ENCODE measurements around the gene THSD4. TPM values are rescaled to one million over a fixed set of nuclear protein-coding genes. Genes with fewer than 3 reads are reported as not detected.
"Not testable (repeated sequence)": the region's sequence is repeated elsewhere in the genome, so short reads cannot be mapped to it uniquely, and the experiment has no call there.

THSD4 gene
- total RNA-seq, 2 experiments from 2014 or later: not detected

DNA sequence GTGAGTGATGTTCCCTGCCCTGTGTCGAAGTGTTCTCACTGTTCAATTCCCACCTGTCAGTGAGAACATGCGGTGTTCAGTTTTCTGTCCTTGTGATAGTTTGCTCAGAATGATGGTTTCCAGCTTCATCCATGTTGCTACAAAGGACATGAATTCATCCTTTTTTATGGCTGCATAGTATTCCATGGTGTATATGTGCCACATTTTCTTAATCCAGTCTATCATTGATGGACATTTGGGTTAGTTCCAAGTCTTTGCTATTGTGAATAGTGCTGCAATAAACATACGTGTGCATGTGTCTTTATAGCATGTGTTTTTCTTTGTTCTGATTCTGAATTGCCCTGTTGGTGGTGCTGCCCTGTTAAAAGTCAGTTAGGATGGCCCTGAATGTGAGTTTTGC lies 204.2 kb downstream of the THSD4 start:
- H3K27ac Mint-ChIP-seq; H3K4me3 Mint-ChIP-seq; H3K27me3 Mint-ChIP-seq; H3K36me3 Mint-ChIP-seq; H3K4me1 Mint-ChIP-seq; DNase-seq; ATAC-seq; CTCF ChIA-PET; H3K9me3 Mint-ChIP-seq (ENCODE audit: low read depth): not testable (repeated sequence)

DNA sequence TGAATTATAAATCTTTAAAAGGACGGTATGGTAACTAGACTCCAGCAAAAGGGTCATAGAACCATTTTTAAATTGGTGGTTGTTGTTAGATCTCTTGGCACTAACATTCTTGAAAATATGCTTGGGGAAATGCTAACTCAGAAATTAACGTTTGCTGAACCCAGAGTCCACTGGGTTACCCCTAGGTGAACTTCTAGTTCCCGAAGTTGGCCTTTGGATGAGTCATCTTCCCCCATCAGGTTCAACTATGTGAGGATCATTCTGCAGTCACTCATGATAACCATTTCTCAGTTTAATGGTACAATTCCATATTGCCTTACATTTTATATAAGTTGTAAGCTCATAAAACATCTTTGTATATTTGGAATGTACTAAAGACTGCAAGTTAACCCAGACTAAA lies 204.7 kb downstream of the THSD4 start:
- Mint-ChIP-seq H3K4me3 (no peak overlapping the region), H3K36me3 (no peaks in the 10 kb centered on the region), H3K27ac (no peak overlapping the region), H3K27me3 (peaks cover 6% of the 10 kb centered on the region), H3K4me1 (no peaks in the 10 kb centered on the region), H3K9me3 (ENCODE audit: low read depth) (no peaks in the 10 kb centered on the region)
- DNase-seq (no peak), ATAC-seq (no peak)
- CTCF ChIA-PET: no interaction called here

DNA sequence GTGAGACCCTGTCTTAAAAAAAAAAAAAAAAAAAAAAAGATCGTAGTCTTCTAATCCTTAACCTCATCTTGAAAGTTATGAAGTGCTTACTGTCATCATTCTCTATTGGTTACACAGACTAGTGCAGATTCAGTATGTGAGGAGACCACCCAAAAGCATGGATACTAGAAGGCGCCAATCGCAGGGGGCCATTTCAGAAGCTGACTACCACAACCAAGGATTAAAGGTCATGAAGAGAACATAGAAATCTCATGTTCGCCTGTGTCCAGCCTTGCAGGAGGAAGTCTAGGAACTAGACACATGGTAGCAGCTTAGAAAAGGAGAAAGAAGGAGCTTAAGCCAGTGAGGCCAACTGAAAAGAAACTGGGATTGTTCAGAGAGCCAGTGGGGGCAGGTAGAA lies 207.8 kb downstream of the THSD4 start:
- DNase-seq (no peak), ATAC-seq (no peak)
- no peak overlapping the region for H3K27ac Mint-ChIP-seq
- no peaks in the 10 kb centered on the region for H3K4me1 Mint-ChIP-seq
- no peaks in the 10 kb centered on the region for H3K9me3 Mint-ChIP-seq (ENCODE audit: low read depth)
- CTCF ChIA-PET: no interaction called here
- H3K4me3 Mint-ChIP-seq: no peak overlapping the region
- no peaks in the 10 kb centered on the region for H3K36me3 Mint-ChIP-seq
- H3K27me3 Mint-ChIP-seq: peaks cover 6% of the 10 kb centered on the region

DNA sequence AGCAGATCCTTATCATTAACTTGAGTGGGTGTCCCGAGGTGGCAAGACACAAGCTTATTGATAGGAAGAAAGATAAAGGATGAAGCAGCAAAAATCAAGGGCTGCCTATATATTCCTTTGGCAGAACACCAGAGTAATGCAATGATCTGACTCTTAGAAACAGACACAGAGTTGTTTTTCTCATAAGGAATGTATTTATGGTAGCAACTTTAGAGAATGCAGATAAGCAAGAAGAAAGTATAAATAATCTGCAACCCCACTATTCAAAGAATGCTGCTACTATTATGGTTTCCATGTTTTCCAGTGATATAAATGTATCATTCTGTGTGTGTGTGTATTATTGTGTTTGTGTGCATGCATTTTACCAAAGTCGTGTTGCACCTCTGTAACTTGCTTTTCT lies 208.3 kb downstream of the THSD4 start:
- no peak for ATAC-seq
- Mint-ChIP-seq H3K36me3 (no peaks in the 10 kb centered on the region), H3K4me3 (no peak overlapping the region), H3K9me3 (ENCODE audit: low read depth) (no peaks in the 10 kb centered on the region), H3K27ac (no peak overlapping the region), H3K4me1 (no peaks in the 10 kb centered on the region), H3K27me3 (peaks cover 8% of the 10 kb centered on the region)
- no peak for DNase-seq
- CTCF ChIA-PET: no interaction called here

DNA sequence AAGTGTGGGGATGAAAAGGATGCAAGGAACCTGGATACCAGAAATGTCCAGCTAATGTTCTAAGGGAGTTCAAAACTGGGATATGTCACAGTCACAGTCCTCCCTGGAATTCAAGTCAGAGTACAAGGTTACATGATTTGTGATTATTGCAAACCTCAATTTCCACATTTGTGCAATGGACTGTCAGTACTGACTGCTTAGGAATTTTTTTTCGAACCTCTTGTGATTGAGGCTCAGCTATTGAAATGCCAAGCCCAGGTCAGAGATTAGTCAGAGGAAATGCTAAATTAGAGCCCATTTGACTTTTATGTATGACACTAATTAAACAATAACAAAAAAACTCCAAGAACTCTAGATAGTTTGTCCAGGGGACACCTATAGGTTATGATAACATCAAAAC lies 210.2 kb downstream of the THSD4 start:
- no peaks in the 10 kb centered on the region for H3K36me3 Mint-ChIP-seq
- ATAC-seq: no peak
- no peaks in the 10 kb centered on the region for H3K9me3 Mint-ChIP-seq (ENCODE audit: low read depth)
- CTCF ChIA-PET: no interaction called here
- H3K4me3 Mint-ChIP-seq: no peak overlapping the region
- no peak overlapping the region for H3K27ac Mint-ChIP-seq
- H3K27me3 Mint-ChIP-seq: peaks cover 8% of the 10 kb centered on the region
- no peak for DNase-seq
- H3K4me1 Mint-ChIP-seq: no peaks in the 10 kb centered on the region

DNA sequence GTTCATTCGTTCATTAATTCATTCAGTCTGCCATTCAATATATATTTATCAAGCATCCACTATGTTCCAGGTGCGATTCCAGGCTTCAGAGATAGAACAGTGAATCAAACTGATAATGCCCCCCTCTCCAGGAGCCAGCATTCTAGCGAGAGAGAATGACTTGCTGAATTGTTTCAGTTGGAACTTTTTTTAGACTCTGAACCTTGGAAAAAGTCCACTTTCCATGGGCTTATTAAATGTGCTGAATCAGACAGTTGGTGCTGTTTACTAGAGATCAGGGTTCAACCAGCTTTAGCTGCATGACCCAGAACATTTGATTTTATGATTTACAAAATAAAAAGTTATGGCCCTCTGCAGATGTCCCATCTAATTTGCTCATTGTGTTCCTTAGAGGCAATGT lies 213.2 kb downstream of the THSD4 start:
- no peak for DNase-seq
- Mint-ChIP-seq H3K27me3 (peaks cover 8% of the 10 kb centered on the region), H3K27ac (no peak overlapping the region), H3K36me3 (no peaks in the 10 kb centered on the region), H3K4me1 (peaks cover 2% of the 10 kb centered on the region), H3K9me3 (ENCODE audit: low read depth) (no peaks in the 10 kb centered on the region), H3K4me3 (no peak overlapping the region)
- ATAC-seq: no peak
- CTCF ChIA-PET: interaction anchor here (0.5 kb wide), 1 partner anchor 18 kb away, joined by 3 read pairs; no protein-coding TSS in a partner anchor

DNA sequence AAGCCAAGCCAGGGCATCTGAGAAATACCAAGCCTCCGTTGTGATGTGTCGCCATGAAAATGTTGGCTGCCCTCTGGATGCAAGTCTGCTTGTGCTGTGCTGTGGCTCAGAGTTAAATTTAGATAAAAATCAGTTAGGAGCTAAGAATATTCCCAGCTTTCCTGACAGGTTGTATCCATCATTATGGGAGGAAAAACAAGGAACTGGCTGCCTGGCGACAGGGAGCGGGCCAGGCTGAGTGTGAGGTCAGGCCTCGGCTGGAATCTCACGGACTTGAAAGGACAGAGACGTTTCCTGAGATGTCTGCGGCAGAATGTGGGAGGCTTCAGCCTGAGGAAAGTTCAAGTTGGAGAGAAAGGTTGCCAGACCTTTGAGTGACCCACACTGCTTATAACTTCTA lies 213.8 kb downstream of the THSD4 start:
- peaks cover 8% of the 10 kb centered on the region for H3K4me1 Mint-ChIP-seq
- H3K4me3 Mint-ChIP-seq: no peak overlapping the region
- ATAC-seq (no peak), DNase-seq (no peak)
- H3K27me3 Mint-ChIP-seq: peaks cover 8% of the 10 kb centered on the region
- no peaks in the 10 kb centered on the region for H3K9me3 Mint-ChIP-seq (ENCODE audit: low read depth)
- no peaks in the 10 kb centered on the region for H3K36me3 Mint-ChIP-seq
- no peak overlapping the region for H3K27ac Mint-ChIP-seq
- CTCF ChIA-PET: no interaction called here

DNA sequence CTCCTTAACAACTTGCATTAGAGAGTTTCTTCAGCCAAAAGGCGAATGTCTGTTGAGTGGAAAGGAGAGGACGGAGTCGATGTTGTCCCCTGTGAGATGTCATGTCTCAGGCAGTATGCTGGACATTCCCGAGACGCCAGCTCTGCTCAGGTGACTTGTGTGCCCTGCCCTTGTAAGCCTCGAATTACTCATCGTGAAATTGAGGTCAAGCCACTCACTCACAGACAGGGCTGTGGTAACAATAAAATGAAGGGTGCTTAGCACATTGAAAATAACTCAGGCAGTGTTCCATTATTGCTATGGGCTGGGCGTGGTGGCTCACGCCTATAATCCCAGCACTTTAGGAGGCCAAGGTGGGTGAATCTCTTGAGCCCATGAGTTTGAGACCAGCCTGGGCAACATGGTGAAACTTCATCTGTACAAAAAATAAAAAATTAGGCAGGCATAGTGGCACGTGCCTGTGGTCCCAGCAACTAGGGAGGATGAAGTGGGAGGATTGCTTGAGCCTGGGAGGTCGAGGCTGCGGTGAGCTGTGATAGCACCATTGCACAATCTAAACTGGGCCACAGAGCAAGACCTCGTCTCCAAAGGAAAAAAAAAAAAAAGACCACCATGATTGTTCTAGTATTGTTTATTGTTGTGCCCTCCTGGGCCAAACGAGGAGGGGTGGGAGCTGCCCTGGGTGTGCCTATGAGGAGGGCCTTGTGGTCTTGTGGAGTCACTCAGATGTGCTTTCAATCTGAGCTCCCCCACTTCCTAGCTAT lies 214.4 kb downstream of the THSD4 start:
- CTCF ChIA-PET: no interaction called here
- ATAC-seq: no peak
- H3K27ac Mint-ChIP-seq: no peak overlapping the region

DNA sequence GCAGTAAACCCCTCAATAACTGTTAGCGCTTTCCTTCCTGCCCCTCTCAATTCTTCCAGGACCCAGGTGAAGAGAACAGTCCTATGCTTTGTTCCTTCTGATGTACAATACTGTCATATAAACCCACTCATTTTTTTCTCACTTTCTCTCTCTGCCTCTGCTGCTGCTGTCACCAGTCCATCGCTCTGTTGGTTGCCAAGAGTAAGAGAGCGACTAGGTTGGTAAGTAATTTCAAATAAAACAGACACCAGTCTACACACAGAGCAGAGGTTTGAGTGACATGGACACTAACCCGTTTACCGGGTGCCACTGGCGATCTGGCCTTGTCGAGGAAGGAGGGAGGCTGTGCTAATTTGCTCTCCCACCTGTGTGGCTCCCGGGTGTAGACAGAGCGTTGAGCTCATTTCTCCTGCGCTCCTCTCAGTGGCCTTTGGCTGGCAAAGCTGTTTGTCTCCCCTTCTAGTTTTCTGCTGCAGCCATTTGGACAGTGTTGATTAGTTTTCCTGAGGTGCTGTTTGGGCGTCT lies 215.4 kb downstream of the THSD4 start:
- H3K27me3 Mint-ChIP-seq: peaks cover 2% of the 10 kb centered on the region
- H3K4me3 Mint-ChIP-seq: no peak overlapping the region
- H3K27ac Mint-ChIP-seq: no peak overlapping the region
- DNase-seq (no peak), ATAC-seq (no peak)
- peaks cover 12% of the 10 kb centered on the region for H3K4me1 Mint-ChIP-seq
- H3K9me3 Mint-ChIP-seq (ENCODE audit: low read depth): no peaks in the 10 kb centered on the region
- H3K36me3 Mint-ChIP-seq: no peaks in the 10 kb centered on the region
- CTCF ChIA-PET: no interaction called here

More for the DNA sequence above, 214.4 kb downstream of the THSD4 start:
- Mint-ChIP-seq H3K4me3 (no peak overlapping the region), H3K36me3 (no peaks in the 10 kb centered on the region), H3K4me1 (peaks cover 11% of the 10 kb centered on the region), H3K27me3 (peaks cover 4% of the 10 kb centered on the region), H3K9me3 (ENCODE audit: low read depth) (no peaks in the 10 kb centered on the region)
- no peak for DNase-seq

DNA sequence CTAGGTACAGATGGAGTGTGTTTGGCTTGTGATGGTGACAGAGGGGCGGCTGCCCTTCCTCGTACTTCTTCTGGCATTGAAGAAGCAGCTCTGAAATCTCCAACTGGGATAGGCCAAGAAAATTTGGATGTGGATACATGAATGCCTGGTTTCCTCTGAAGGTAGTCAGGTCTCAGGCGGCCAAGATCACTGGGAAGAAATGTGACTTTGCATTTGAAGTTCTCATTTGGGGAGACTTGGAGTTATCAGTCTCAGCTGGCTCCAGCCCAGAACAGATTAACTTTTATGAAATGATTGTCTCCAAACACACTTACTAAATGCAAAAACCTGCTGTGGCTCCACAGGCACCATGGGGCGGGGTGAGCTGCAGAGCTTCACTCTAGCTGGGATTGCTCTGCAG lies 215.9 kb downstream of the THSD4 start:
- Mint-ChIP-seq H3K27ac (no peak overlapping the region), H3K36me3 (no peaks in the 10 kb centered on the region), H3K4me1 (peaks cover 12% of the 10 kb centered on the region), H3K9me3 (ENCODE audit: low read depth) (no peaks in the 10 kb centered on the region), H3K4me3 (no peak overlapping the region), H3K27me3 (peaks cover 2% of the 10 kb centered on the region)
- CTCF ChIA-PET: no interaction called here
- DNase-seq: no peak
- ATAC-seq: no peak

DNA sequence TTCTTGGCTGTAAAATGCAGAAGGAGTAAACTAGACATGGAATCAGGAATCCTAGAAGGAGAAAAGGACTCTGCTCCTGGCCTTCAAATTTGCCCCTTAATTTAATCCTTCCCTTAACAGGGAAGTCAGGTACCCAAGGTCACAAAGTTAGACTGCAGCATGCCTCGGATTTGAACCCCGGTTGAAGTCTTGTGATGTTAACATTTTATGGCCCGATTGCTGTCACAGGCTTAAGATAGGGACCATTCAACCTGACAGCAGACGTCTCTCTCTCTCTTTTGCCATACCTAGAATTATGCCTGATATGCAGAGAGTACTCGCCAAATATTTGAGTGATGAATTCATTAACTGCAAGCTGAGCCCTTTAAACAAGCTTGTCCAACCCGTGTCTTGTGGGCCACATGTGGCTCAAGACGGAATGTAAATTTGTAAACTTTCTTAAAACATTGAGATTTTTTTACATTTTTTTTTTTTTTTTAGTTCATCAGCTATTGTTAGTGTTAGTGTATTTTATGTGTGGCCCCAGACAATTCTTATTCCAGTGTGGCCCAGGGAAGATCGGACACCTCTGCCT lies 217.2 kb downstream of the THSD4 start:
- CTCF ChIA-PET: no interaction called here

DNA sequence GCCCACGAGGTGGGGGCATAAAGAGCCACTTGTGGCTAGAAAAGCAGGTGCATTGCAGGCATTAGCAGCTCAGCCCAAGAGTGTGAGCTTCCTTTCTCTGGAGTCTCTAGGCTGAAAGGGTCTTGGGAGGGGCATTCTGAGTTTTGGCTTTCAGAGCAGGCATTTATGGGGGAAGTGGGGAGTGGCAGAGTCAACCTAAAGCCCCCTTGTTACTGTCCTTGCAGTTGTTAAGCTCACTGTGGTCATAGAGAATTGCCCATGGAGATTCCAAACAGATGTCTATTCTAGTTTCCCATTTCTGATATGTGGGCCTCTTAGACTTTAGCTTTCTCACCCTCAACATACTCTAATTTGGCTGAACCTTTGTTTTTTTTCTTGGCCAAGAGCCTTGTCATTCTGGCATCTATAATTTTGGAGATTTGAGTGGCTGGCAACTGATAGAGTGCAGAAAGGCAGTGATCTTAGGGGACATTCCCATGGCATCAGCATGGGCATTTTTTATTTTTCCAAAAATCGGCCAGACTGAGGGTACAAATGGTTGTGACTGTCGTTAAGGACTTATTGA lies 217.9 kb downstream of the THSD4 start:
- CTCF ChIA-PET: no interaction called here
- H3K4me1 Mint-ChIP-seq: peaks cover 12% of the 10 kb centered on the region

More for the DNA sequence above, 217.2 kb downstream of the THSD4 start:
- Mint-ChIP-seq H3K27me3 (peaks cover 2% of the 10 kb centered on the region), H3K4me1 (peaks cover 12% of the 10 kb centered on the region), H3K36me3 (no peaks in the 10 kb centered on the region), H3K4me3 (no peak overlapping the region), H3K27ac (no peak overlapping the region), H3K9me3 (ENCODE audit: low read depth) (no peaks in the 10 kb centered on the region)
- no peak for ATAC-seq
- no peak for DNase-seq

DNA sequence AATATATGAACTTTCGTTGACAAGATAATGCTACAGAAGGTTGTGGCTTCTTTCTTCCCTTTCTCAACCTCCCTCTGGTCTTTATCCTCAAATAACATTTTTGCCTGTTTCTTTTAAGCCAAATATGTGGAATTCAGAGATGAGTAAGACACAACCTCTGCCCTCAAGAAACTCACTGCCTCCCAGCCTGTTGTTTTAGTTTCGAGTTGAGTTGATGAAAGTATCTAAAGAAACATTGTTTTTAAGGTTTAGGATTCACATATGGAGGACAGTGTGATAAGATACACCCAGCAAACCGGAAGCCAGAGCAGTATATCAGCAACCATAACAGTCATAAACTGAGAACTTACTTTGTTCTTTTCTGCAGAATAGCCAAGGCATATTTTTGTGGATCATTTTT lies 218.6 kb downstream of the THSD4 start:
- H3K36me3 Mint-ChIP-seq: no peaks in the 10 kb centered on the region
- no peaks in the 10 kb centered on the region for H3K9me3 Mint-ChIP-seq (ENCODE audit: low read depth)
- CTCF ChIA-PET: no interaction called here
- H3K4me1 Mint-ChIP-seq: peaks cover 12% of the 10 kb centered on the region
- peak; percentile 47 for ATAC-seq
- no peaks in the 10 kb centered on the region for H3K27me3 Mint-ChIP-seq
- no peak overlapping the region for H3K4me3 Mint-ChIP-seq
- no peak overlapping the region for H3K27ac Mint-ChIP-seq
- peak; percentile 42 for DNase-seq

More for the DNA sequence above, 217.9 kb downstream of the THSD4 start:
- peaks cover under 1% of the 10 kb centered on the region for H3K27me3 Mint-ChIP-seq
- ATAC-seq (no peak), DNase-seq (no peak)
- H3K4me3 Mint-ChIP-seq: no peak overlapping the region
- H3K9me3 Mint-ChIP-seq (ENCODE audit: low read depth): no peaks in the 10 kb centered on the region
- no peaks in the 10 kb centered on the region for H3K36me3 Mint-ChIP-seq
- no peak overlapping the region for H3K27ac Mint-ChIP-seq

DNA sequence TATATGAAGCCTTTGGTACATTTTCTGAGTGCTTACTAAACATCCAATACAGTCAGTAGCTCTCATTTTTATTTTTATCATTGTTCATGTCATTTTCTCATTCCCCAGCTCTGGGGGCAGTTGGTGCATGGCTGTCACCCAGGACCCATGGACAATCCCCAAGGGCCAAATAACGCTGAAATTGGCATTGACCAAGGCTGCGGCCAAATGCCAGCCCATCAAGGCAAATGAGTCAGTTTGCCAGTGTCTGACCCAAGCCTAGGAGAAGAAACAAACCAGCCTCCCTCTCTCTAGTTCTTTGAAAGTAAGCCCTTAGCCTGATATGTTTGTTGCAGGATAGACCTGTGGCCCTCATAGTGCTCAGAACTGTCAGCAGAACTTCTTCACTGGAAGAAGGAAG lies 219.2 kb downstream of the THSD4 start:
- ATAC-seq (no peak), DNase-seq (no peak)
- H3K27me3 Mint-ChIP-seq: no peaks in the 10 kb centered on the region
- no peak overlapping the region for H3K4me3 Mint-ChIP-seq
- H3K27ac Mint-ChIP-seq: no peak overlapping the region
- CTCF ChIA-PET: no interaction called here
- no peaks in the 10 kb centered on the region for H3K36me3 Mint-ChIP-seq
- H3K9me3 Mint-ChIP-seq (ENCODE audit: low read depth): no peaks in the 10 kb centered on the region
- H3K4me1 Mint-ChIP-seq: peaks cover 12% of the 10 kb centered on the region

All from activated CD8-positive, alpha-beta memory T cell treated with anti-CD3 and anti-CD28 coated beads, Interleukin-2, amount 10 ng/mL, durations not matched to agents 7 days and 5 days (primary cell).